A549 (cell line): ENCODE data around the gene F2RL3. TPM values are rescaled to one million over a fixed set of nuclear protein-coding genes. Genes with fewer than 3 reads are reported as not detected.
A peak's percentile ranks its signal among the peaks of the same experiment; 100 is the strongest.

ENCODE experiments used
- ATAC-seq, 2 experiments: fragments of 200-7000 bp in 1 of 2; fragments of >200 bp in 1 of 2; cut with Nextera tagmentation in 1 of 2; cut with Tn5 transposase in 1 of 2; 3 replicates each; pipeline versions ENCODE4 v1.8.0 to v1.9.1; 2018 to 2020; ENCODE audit warnings: mild to moderate bottlenecking in 1 of 2, moderate library complexity in 1 of 2
- CTCF ChIA-PET: fragments of 300-600 bp; sonication (Branson Sonifier 250); formaldehyde crosslinking; extraction: SDS; loops from one replicate; lab custom pipeline; 2021; ENCODE audit warnings: antibody characterized with exemption, inconsistent platforms; lab: Yijun Ruan, JAX
- POLR2A ChIA-PET: fragments of 350-600 bp; formaldehyde crosslinking; extraction: SDS; loops from one replicate; lab custom pipeline; 2021; ENCODE audit warnings: antibody characterized with exemption, inconsistent platforms; lab: Yijun Ruan, JAX
- DNase-seq, 2 experiments: peaks; one replicate each; pipeline versions ENCODE4 v3.0.0 to v3.0.0-alpha.2; 2011 to 2016; ENCODE audit warnings: low read depth in 1 of 2, low spot score in 1 of 2
- FAIRE-seq: peaks from 2 replicates; lab custom pipeline; 2011; peaks lifted over from hg19 to GRCh38; lab: Jason Lieb, UNC
- H3K27ac ChIP-seq, 2 experiments: fragments of >200 bp; sonication (Bioruptor Twin); formaldehyde crosslinking; 3 replicates each; pipeline ENCODE4 v1.5.1; 2016 to 2017
- H3K4me1 ChIP-seq: fragments of >200 bp; sonication (Bioruptor Twin); formaldehyde crosslinking; 3 replicates; pipeline ENCODE4 v1.6.1; 2016
- H3K4me2 ChIP-seq: fragments of >200 bp; sonication (Bioruptor Twin); formaldehyde crosslinking; 3 replicates; pipeline ENCODE4 v1.6.1; 2016
- H3K4me3 ChIP-seq: fragments of >200 bp; sonication (Bioruptor Twin); formaldehyde crosslinking; 3 replicates; pipeline ENCODE4 v1.5.1; 2016
- H3K9me3 ChIP-seq: fragments of >200 bp; sonication (Bioruptor Twin); formaldehyde crosslinking; 3 replicates; pipeline ENCODE4 v1.6.1; 2016
- CBX8 ChIP-seq: fragments of 200-600 bp; sonication (generic); IDR thresholded peaks from 2 replicates; pipeline ENCODE4 v1.6.1; 2016
- CHD2 ChIP-seq: fragments of 150-350 bp; IDR thresholded peaks from 2 replicates; pipeline ENCODE4 v1.6.1; 2014; ENCODE audit warnings: low read length; ENCODE audit not compliant: partially characterized antibody
- EHF ChIP-seq: fragments of 250-450 bp; sonication (Bioruptor Pico); IDR thresholded peaks from 2 replicates; pipeline ENCODE4 v1.5.0; 2020; ENCODE audit warnings: mild to moderate bottlenecking
- ESRRA ChIP-seq: fragments of 150-350 bp; IDR thresholded peaks from 2 replicates; pipeline ENCODE4 v1.6.1; 2014; ENCODE audit warnings: mild to moderate bottlenecking, low read length, borderline replicate concordance
- FOSL2 ChIP-seq, 2 experiments: fragments of 450-650 bp in 1 of 2; fragments of >200 bp in 1 of 2; sonication (Bioruptor Twin) in 1 of 2; formaldehyde crosslinking; IDR thresholded peaks; 2 replicates each; pipeline versions ENCODE4 v1.5.0 to v1.6.1; 2016 to 2020; ENCODE audit warnings: mild to moderate bottlenecking in 1 of 2, moderate library complexity in 1 of 2
- FOXS1 ChIP-seq: fragments of 250-450 bp; sonication (Bioruptor Pico); IDR thresholded peaks from 2 replicates; pipeline ENCODE4 v1.5.0; 2020; ENCODE audit warnings: mild to moderate bottlenecking, moderate library complexity
- HDAC2 ChIP-seq: fragments of 200-600 bp; sonication (generic); IDR thresholded peaks from 2 replicates; pipeline ENCODE4 v1.6.1; 2016
- JUNB ChIP-seq: fragments of >200 bp; sonication (Bioruptor Twin); formaldehyde crosslinking; IDR thresholded peaks from 2 replicates; pipeline ENCODE4 v1.6.1; 2016
- KDM1A ChIP-seq: fragments of 200-600 bp; sonication (generic); IDR thresholded peaks from 2 replicates; pipeline ENCODE4 v1.6.1; 2016; ENCODE audit warnings: low read depth, mild to moderate bottlenecking
- MAFK ChIP-seq: fragments of 450-650 bp; IDR thresholded peaks from 2 replicates; pipeline ENCODE4 v1.6.1; 2014; ENCODE audit not compliant: partially characterized antibody
- MAX ChIP-seq: IDR thresholded peaks from 2 replicates; pipeline ENCODE4 v1.6.1; 2012
- MYC ChIP-seq: IDR thresholded peaks from 2 replicates; pipeline ENCODE4 v1.6.1; 2012; ENCODE audit warnings: mild to moderate bottlenecking, inconsistent platforms, low read length, improper control_type of control experiment, borderline replicate concordance
- NPAS2 ChIP-seq: fragments of 250-450 bp; sonication (Bioruptor Pico); IDR thresholded peaks from 2 replicates; pipeline ENCODE4 v1.8.0; 2022; ENCODE audit warnings: mild to moderate bottlenecking, moderate library complexity, borderline replicate concordance
- PBX3 ChIP-seq: IDR thresholded peaks from 2 replicates; pipeline ENCODE4 v1.6.1; 2012
- POLR2AphosphoS2 ChIP-seq: conservative IDR thresholded peaks from 2 replicates; pipeline ENCODE4 v1.6.1; 2012; ENCODE audit warnings: low read length, improper control_type of control experiment, inconsistent platforms
- RCOR1 ChIP-seq: fragments of 150-350 bp; IDR thresholded peaks from 2 replicates; pipeline ENCODE4 v1.6.1; 2014; ENCODE audit warnings: antibody characterized with exemption, low read length, low read depth
- RFX5 ChIP-seq: fragments of 450-650 bp; IDR thresholded peaks from 2 replicates; pipeline ENCODE4 v1.7.1; 2014; ENCODE audit warnings: antibody characterized with exemption, mild to moderate bottlenecking, moderate library complexity
- RNF2 ChIP-seq: fragments of 200-600 bp; sonication (generic); IDR thresholded peaks from 2 replicates; pipeline ENCODE4 v1.6.1; 2016; ENCODE audit warnings: low read depth, mild to moderate bottlenecking, antibody characterized with exemption, moderate library complexity, borderline replicate concordance
- SREBF2 ChIP-seq: fragments of 450-650 bp; IDR thresholded peaks from 2 replicates; pipeline ENCODE4 v1.6.1; 2014; ENCODE audit warnings: mild to moderate bottlenecking, moderate library complexity
- WGBS: methylation state at CpG from one replicate; pipeline ENCODE4 v1.1.6; 2017; ENCODE audit errors: missing lambda C conversion rate; 5-methylcytosine and 5-hydroxymethylcytosine counted together
- polyA plus RNA-seq, 4 experiments: library from polyadenylated mRNA; depleted of rRNA in 3 of 4; stranded (reverse); fragments of >200 nt; fragmentation: RNase III in 1 of 4; extraction: RNeasy Plus Mini Kit Qiagen cat#74134 plus additional on column Dnase treatment in 1 of 4; gene quantifications; 2 replicates in 3 of 4; 3 replicates in 1 of 4; pipeline ENCODE4 v1.2.3, GENCODE V29; 2011 to 2017
- TF ChIP-seq, protein P1 (sequence below): fragments of 150-350 bp; IDR thresholded peaks from 2 replicates; pipeline ENCODE4 v1.6.1; 2014; ENCODE audit warnings: low read depth, mild to moderate bottlenecking, low read length
- TF ChIP-seq, protein P2 (sequence below): fragments of 450-650 bp; IDR thresholded peaks from 2 replicates; pipeline ENCODE4 v1.6.1; 2014; ENCODE audit warnings: antibody characterized with exemption

F2RL3 gene
- polyA plus RNA-seq, 2 of the 4 experiments (the other 2 are of a cell fraction) = not detected

GRCh38 chr19:16849168-16849567 lies 39.6 kb upstream of the F2RL3 start:
- 0% methylated on average over 1 of the region's 1 CpG for WGBS
- ChIA-PET POLR2A (no interaction called here), CTCF (no interaction called here)
- TF ChIP-seq NPAS2 (CRISPR knock-in tag) (no peak), RCOR1 (no peak), JUNB (no peak), MAX (0 out of 2 replicates have a peak, but pooled peaks have one; percentile 15), POLR2AphosphoS2 (no peak), FOSL2 (IDR thresholded peaks at IDR 0.05) (no peak), FOSL2 (CRISPR knock-in tag; IDR thresholded peaks at IDR 0.05) (peak; percentile 41; the same call in 1 of the 2 replicates)
- FAIRE-seq = no peak
- Histone ChIP-seq H3K9me3 (no peaks in the 10 kb centered on the region), H3K4me1 (peaks cover 27% of the 10 kb centered on the region), H3K4me2 (peak overlapping the region; percentile 46), H3K27ac (no peak overlapping the region), H3K4me3 (no peak overlapping the region)
- peak in 1 of 2 experiments; percentile 58 for DNase-seq
- ATAC-seq = peak in 1 of 2 experiments; percentile 30; a peak in 2 of 6 replicates

GRCh38 chr19:16850133-16850532 lies 38.7 kb upstream of the F2RL3 start:
- ChIA-PET POLR2A (no interaction called here), CTCF (no interaction called here)
- Histone ChIP-seq H3K4me3 (no peak overlapping the region), H3K4me2 (no peak overlapping the region; the same call in 2 of the 3 replicates), H3K9me3 (no peaks in the 10 kb centered on the region), H3K4me1 (peaks cover 27% of the 10 kb centered on the region), H3K27ac (no peak overlapping the region)
- ATAC-seq = no peak
- WGBS = 73% methylated on average over 4 of the region's 4 CpGs
- TF ChIP-seq POLR2AphosphoS2 (no peak), ESRRA (no peak), KDM1A (no peak), MAFK (no peak), MYC (no peak), CHD2 (no peak), NPAS2 (CRISPR knock-in tag) (no peak), RNF2 (no peak), HDAC2 (no peak)
- TF ChIP-seq, protein P1, sequence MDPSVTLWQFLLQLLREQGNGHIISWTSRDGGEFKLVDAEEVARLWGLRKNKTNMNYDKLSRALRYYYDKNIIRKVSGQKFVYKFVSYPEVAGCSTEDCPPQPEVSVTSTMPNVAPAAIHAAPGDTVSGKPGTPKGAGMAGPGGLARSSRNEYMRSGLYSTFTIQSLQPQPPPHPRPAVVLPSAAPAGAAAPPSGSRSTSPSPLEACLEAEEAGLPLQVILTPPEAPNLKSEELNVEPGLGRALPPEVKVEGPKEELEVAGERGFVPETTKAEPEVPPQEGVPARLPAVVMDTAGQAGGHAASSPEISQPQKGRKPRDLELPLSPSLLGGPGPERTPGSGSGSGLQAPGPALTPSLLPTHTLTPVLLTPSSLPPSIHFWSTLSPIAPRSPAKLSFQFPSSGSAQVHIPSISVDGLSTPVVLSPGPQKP = no peak
- TF ChIP-seq, protein P2, sequence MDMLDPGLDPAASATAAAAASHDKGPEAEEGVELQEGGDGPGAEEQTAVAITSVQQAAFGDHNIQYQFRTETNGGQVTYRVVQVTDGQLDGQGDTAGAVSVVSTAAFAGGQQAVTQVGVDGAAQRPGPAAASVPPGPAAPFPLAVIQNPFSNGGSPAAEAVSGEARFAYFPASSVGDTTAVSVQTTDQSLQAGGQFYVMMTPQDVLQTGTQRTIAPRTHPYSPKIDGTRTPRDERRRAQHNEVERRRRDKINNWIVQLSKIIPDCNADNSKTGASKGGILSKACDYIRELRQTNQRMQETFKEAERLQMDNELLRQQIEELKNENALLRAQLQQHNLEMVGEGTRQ = no peak
- no peak for DNase-seq
- no peak for FAIRE-seq

DNA sequence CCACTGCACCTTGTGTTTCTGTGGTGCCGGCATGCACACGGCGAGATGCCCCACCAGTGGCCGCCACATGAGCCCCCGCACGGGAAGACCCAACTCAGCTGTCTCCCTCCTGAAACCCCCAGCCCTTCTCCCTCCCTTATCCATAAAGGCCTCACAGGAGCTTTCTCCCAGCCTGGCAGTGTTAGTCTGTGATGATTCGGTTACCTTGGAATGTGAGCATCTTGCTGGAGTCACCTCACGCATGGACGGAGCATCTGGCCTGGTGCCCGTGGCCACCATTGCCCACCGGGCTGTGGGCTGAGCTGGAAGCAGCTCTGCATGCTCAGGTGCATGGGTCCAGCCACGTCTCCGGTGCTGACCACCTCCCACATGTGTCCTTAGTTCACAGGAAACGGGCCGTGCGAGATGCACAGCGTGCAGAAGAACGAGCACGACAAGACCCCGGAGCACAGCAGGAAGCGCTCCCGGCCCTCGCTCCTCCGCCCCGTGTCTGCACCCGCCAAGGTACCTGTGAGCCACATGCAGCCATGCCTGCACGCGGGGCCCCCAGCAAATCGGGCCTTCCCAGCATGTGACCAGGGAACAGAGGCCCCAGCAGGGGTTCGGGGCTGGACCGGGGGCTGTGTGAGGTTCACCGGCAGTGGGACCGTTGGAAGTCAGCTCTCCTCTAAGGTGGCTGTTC lies 37.6 kb upstream of the F2RL3 start:
- no peak for TF ChIP-seq SREBF2
- no peak for TF ChIP-seq RFX5
- no peak for TF ChIP-seq PBX3
- no peak for TF ChIP-seq RCOR1
- TF ChIP-seq CBX8 = no peak
- no peak for TF ChIP-seq FOXS1
- no peak for TF ChIP-seq EHF (CRISPR knock-in tag)
- H3K27ac ChIP-seq = peak overlapping the region in 1 of 2 experiments; percentile 57; a peak in 2 of 6 replicates
- H3K4me2 ChIP-seq = 0 out of 3 replicates have a peak overlapping the region, but pooled peaks have one; percentile 19
- peaks cover 27% of the 10 kb centered on the region for H3K4me1 ChIP-seq
- WGBS = 91% methylated on average over 15 of the region's 33 CpGs
- no peak for DNase-seq
- H3K9me3 ChIP-seq = no peaks in the 10 kb centered on the region
- ChIA-PET POLR2A (no interaction called here), CTCF (interaction anchor here (0.6 kb wide), 1 partner anchor 79 kb away, joined by 3 read pairs; no protein-coding TSS in a partner anchor)
- no peak overlapping the region for H3K4me3 ChIP-seq
- FAIRE-seq = no peak
- no peak for ATAC-seq
